ENCODE data around the gene SYNGAP1.

DNA sequence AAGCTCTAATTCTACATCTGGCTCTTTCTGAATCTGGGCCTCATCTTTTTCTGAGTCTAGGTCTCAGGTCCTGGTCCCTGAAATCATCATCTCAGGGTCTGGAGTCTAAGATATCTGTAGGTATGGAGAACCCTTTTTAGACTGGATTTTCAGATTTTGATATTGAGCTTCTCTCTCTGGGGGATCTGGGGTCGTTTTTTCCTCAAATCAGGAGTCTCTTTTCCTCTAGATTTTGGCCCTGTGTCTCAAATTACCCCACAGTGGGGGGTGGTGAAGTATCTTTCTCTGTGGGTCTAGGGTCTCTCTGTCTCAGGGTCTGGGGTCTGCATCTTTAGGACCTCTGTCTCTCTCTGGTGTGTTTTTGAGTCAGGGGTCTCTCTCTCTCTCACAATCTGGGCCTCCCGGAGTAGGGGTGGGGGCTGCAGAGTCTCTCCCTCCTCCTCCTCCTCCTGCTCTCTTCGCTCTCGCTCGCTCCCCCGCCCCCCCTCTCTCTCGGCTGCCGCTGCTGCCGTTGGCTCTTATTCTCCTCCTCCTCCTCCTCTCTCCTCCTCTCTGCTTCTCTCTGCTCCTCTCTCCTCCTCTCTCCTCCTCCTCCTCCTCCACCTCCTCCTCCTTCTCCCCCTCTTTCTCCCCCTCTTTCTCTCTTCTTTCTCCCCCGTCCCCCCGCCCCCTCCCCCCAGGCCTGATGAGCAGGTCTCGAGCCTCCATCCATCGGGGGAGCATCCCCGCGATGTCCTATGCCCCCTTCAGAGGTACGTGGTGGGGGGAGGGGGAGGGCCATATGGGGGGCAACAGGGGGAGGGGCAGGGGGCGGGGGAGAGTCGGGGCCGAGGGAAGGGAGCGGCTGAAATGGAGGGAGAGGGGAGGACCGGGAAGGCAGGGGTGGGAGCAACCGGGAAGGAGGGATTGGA is at the start of gene SYNGAP1:
- TF ChIP-seq, protein P1, sequence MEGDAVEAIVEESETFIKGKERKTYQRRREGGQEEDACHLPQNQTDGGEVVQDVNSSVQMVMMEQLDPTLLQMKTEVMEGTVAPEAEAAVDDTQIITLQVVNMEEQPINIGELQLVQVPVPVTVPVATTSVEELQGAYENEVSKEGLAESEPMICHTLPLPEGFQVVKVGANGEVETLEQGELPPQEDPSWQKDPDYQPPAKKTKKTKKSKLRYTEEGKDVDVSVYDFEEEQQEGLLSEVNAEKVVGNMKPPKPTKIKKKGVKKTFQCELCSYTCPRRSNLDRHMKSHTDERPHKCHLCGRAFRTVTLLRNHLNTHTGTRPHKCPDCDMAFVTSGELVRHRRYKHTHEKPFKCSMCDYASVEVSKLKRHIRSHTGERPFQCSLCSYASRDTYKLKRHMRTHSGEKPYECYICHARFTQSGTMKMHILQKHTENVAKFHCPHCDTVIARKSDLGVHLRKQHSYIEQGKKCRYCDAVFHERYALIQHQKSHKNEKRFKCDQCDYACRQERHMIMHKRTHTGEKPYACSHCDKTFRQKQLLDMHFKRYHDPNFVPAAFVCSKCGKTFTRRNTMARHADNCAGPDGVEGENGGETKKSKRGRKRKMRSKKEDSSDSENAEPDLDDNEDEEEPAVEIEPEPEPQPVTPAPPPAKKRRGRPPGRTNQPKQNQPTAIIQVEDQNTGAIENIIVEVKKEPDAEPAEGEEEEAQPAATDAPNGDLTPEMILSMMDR (IDR thresholded peaks at IDR 0.05; ENCODE audit: low read depth, low read length) = no peak
- no peak for TF ChIP-seq EZH2phosphoT487 (IDR thresholded peaks at IDR 0.05; ENCODE audit: low read depth)

Measured in OCI-LY3 (cell line).